Urothelium cell line (cell line): ENCODE data around the gene VIPR2.
"Not testable (repeated sequence)": the region's sequence is repeated elsewhere in the genome, so short reads cannot be mapped to it uniquely, and the experiment has no call there.

Experiments
- DNase-seq: peaks from one replicate; pipeline ENCODE4 v3.0.0; 2011; ENCODE audit warnings: low spot score, mixed read lengths
- FAIRE-seq: peaks from 2 replicates; lab custom pipeline; 2011; peaks lifted over from hg19 to GRCh38; lab: Jason Lieb, UNC

VIPR2 gene

GRCh38 chr7:159140170-159140910 lies 4.3 kb downstream of the VIPR2 start:
- no peak for DNase-seq

GRCh38 chr7:159139639-159140038 lies 5.0 kb downstream of the VIPR2 start:
- FAIRE-seq, result no peak
- DNase-seq, result no peak

More at GRCh38 chr7:159140170-159140910, 4.3 kb downstream of the VIPR2 start:
- no peak for FAIRE-seq

GRCh38 chr7:159139202-159139601 lies 5.5 kb downstream of the VIPR2 start:
- FAIRE-seq, result no peak

GRCh38 chr7:159138508-159138907 lies 6.2 kb downstream of the VIPR2 start:
- FAIRE-seq (no peak), DNase-seq (no peak)

More at GRCh38 chr7:159139202-159139601, 5.5 kb downstream of the VIPR2 start:
- no peak for DNase-seq

- no peak for DNase-seq
- no peak for FAIRE-seq
These were observed 6.8 kb downstream of the VIPR2 start for GRCh38 chr7:159137906-159138305.

- DNase-seq, result no peak
- no peak for FAIRE-seq
These were observed 7.8 kb downstream of the VIPR2 start for GRCh38 chr7:159136846-159137245.

- FAIRE-seq, result no peak
- peak; percentile 16 for DNase-seq
These were observed 8.2 kb downstream of the VIPR2 start for GRCh38 chr7:159136442-159136841.

GRCh38 chr7:159136013-159136412 lies 8.7 kb downstream of the VIPR2 start:
- FAIRE-seq, result no peak

GRCh38 chr7:159132670-159133443 lies 11.8 kb downstream of the VIPR2 start:
- FAIRE-seq, DNase-seq: not testable (repeated sequence)

More at GRCh38 chr7:159136013-159136412, 8.7 kb downstream of the VIPR2 start:
- DNase-seq, result no peak

- DNase-seq (no peak), FAIRE-seq (no peak)
These were observed 13.8 kb downstream of the VIPR2 start for GRCh38 chr7:159130820-159131219.

GRCh38 chr7:159130199-159130775 lies 14.4 kb downstream of the VIPR2 start:
- no peak for DNase-seq
- no peak for FAIRE-seq

- DNase-seq (no peak), FAIRE-seq (no peak)
These were observed 15.9 kb downstream of the VIPR2 start for GRCh38 chr7:159128767-159129166.

- no peak for FAIRE-seq
- no peak for DNase-seq
These were observed 16.7 kb downstream of the VIPR2 start for GRCh38 chr7:159127691-159128642.

GRCh38 chr7:159126311-159127260 lies 18.1 kb downstream of the VIPR2 start:
- no peak for FAIRE-seq
- no peak for DNase-seq

- no peak for DNase-seq
- no peak for FAIRE-seq
These were observed 18.8 kb downstream of the VIPR2 start for GRCh38 chr7:159125955-159126270.

- FAIRE-seq, result no peak
These were observed 19.3 kb downstream of the VIPR2 start for GRCh38 chr7:159125104-159125954.

GRCh38 chr7:159123793-159124192 lies 20.9 kb downstream of the VIPR2 start:
- FAIRE-seq, DNase-seq: not testable (repeated sequence)

More at GRCh38 chr7:159125104-159125954, 19.3 kb downstream of the VIPR2 start:
- no peak for DNase-seq

- FAIRE-seq, DNase-seq: not testable (repeated sequence)
These were observed 21.4 kb downstream of the VIPR2 start for GRCh38 chr7:159123294-159123693.
